ENCODE results near the gene DEPDC4.

DNA sequence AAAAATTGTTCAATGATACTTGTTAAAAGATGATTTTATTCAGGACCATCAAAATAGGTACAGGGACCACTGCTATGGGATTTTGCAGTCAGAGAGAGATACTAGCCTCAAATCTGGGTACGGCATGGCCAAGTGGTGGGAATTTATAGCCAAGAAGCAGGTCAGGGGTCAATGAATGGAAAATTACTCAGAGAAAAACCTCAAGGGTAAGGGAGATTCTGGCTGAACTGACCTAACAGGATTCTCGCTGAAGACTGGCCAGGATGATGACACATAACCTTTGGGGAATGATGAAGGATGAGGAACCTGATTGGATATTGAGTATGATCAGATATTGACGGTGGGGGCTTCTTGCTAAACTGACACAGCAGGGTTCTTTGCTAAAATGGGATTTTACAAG is 32.7 kb downstream of the DEPDC4 start:
- TF ChIP-seq, protein P1, sequence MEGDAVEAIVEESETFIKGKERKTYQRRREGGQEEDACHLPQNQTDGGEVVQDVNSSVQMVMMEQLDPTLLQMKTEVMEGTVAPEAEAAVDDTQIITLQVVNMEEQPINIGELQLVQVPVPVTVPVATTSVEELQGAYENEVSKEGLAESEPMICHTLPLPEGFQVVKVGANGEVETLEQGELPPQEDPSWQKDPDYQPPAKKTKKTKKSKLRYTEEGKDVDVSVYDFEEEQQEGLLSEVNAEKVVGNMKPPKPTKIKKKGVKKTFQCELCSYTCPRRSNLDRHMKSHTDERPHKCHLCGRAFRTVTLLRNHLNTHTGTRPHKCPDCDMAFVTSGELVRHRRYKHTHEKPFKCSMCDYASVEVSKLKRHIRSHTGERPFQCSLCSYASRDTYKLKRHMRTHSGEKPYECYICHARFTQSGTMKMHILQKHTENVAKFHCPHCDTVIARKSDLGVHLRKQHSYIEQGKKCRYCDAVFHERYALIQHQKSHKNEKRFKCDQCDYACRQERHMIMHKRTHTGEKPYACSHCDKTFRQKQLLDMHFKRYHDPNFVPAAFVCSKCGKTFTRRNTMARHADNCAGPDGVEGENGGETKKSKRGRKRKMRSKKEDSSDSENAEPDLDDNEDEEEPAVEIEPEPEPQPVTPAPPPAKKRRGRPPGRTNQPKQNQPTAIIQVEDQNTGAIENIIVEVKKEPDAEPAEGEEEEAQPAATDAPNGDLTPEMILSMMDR (IDR thresholded peaks at IDR 0.05; ENCODE audit: low read depth, low read length, poor library complexity, severe bottlenecking), result no peak
- TF ChIP-seq EZH2phosphoT487 (IDR thresholded peaks at IDR 0.05; ENCODE audit: borderline replicate concordance, low read length), result no peak
